NCI-H1417 (cell line): ENCODE measurements around the gene TMTC2.
"Not testable (repeated sequence)": the region's sequence is repeated elsewhere in the genome, so short reads cannot be mapped to it uniquely, and the experiment has no call there.

ENCODE experiments used
- DNase-seq, 3 experiments: peaks; one replicate each; lab custom pipeline; 2025; lab: John Stamatoyannopoulos, UW

Gene TMTC2

DNA sequence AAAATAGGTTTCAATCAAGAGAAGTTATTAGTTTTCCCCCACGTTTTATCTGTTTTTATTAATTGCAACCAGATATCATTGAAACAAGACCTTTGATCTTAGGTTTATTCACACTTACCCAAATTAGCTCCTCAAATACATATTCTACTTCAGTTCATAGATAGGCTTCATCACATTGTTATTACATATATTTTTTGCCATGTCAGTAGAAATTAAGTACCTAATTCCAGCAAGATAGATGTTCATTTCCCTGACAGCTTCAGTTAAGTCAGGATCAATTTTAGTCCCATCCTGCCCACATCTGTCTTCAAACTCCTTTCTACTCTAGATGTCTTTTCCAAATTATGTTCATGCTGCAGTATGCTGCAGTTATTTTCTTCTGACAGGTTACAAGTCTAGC is 388.8 kb downstream of the TMTC2 start:
- DNase-seq, result no peak

- DNase-seq, result no peak
Measured at GRCh38 chr12:83077041-83077440, 390.3 kb downstream of the TMTC2 start.

DNA sequence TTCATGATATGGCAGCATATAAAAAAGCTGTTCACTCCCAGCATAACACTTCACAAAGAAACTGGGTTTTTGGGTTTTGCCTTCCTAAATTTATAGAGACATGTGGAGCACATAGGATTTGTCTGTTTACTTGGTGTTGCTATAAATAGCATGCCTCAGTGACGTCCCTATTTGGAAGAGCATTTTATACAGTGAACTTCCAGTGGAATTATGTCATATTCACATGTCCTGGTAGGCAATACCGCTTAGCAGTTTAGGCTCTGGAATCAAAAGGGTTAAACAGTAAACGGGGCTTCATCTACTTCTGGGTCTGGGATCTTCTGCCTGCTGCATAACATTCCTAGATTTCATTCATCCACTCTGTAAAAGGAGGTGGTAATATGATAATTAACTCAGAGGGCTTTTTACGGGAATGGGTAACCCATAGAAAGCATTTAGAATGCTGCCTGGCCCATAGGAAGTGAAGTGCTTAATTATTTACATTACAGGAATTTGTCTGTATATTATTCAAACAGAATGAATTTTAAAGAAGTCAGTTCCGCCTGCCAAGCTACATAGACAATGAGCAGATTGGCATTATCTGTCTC is 396.1 kb downstream of the TMTC2 start:
- no peak for DNase-seq

DNA sequence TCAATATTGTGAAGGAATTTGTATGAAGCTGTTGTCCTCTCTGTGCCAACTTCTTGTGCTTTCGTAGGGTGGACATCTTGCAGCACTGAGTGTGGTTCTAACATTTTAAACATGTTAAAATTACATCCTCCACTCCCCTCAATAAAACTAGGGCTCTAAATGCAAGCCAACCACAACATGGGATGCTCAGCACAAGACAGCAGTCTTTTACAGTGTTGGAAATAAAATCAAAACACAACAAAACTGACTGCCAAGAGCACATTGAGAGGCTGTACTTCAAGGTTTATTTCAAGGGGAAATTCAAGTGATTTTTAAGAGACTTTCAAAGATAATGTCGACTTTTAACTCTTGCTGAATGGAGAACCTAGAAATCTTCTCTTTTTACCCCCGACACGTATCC is 396.9 kb downstream of the TMTC2 start:
- DNase-seq, result no peak

GRCh38 chr12:83084516-83085234 is 398.0 kb downstream of the TMTC2 start:
- DNase-seq, result no peak

DNA sequence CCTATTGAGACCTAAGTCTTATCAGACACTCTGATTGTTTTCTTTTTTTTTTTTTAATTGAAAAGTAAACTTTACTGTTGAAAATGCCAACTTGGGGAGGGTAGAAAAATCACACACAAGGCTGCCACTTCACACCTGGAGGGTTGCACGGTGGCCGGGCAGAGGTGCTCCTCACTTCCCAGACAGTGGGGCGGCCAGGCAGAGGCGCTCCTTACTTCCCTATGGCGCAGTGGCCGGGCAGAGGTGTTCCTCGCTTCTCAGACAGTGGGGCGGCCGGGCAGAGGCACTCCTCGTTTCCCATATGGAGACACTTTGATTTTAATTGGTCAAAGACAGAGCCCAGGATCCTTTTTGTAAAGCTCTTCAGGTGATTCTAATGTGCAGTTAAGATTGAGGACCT is 399.3 kb downstream of the TMTC2 start:
- no peak for DNase-seq

DNA sequence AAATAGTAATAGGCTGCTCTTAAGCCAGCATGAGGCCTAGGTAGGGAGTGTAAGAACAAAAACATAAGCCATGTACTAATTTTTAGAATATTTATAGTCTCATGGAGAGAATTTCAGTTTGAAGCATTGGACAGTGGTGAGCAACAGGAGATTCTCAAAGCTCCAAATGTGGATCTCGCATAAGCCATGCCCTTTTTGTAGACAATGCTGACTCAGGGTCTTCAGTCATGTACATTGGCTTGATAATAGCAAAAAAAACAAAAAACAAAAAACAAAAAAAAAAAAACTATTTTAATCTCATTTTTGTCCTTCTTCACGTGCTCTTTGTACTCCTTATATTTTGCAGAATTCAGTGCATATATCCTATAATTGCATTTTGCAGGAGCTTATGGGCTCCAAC is 402.9 kb downstream of the TMTC2 start:
- no peak for DNase-seq

- DNase-seq, result peak in 1 of 3 experiments; percentile 48
Measured at GRCh38 chr12:83092129-83092528, 405.4 kb downstream of the TMTC2 start.

- peak in 1 of 3 experiments; percentile 40 for DNase-seq
Measured at GRCh38 chr12:83092606-83093005, 405.9 kb downstream of the TMTC2 start.

DNA sequence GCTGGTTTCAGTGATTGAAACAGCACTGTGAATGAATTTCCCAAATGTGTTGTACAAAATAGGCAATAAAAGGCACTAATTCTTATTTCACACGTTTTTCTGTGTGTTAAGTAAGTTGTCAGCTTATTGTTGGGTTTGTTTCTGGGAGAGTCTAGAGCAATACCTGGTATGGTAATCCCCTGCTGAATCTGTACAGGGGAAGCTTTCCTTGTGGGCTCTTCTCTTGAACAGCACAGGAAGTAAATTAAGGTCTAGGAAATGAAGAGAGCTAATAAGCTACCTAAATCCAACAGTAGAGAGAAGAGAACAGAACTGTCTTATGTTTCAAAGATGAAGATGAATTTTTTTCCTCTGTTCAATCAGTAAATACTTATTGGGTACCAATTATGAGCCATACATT is 406.7 kb downstream of the TMTC2 start:
- DNase-seq, result no peak

DNA sequence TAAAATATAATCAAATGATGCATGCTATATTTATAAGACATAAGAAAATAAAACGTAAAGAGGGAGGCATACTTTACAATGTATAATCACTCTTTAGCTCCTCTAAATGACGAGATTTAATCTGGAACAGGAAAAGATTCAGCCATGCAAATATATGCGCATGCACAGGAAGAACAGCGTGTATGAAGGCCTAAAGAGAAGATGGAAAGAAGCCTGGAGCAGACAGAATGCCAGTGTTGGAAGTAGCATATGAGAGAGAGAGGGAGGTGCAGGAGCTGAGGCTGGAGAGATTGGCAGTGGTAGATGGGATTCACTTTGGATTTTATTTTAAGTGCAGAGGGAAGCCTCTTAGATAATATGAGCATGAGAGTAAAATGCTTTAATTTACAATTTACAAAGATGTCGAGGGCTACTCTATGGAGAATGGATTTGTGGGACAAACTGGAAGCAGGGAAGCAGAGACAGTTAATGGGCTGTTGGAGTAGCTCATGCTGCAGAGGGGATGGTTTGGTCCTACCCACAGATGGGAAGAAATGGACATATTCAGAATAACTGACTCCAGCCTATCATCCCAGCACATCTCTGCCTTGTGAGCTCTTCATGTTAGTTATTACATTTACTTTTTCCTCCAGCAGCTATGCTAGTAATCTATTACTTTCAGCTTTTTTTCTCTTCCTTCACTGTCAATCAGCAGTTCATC is 411.1 kb downstream of the TMTC2 start:
- DNase-seq, result no peak

DNA sequence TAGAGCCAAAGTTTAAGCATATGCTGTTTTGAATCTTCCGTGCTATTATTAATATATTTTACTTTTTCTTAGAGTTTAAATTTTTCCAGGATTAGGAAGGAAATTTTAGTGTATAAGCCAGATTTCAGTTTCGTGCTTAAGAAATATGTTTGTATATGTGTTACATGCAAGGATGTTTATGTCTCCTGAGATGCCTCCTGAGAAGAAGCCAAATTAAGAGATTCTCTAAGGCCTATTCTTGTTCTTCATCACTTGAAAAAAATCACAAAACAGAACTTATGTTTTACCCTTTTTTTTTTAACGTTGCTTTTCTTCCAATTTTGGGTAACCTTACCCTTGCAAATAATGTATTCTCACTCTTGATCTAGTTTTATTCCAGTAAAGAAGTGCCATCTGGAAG is 412.7 kb downstream of the TMTC2 start:
- DNase-seq, result no peak

- DNase-seq, result no peak
Measured at GRCh38 chr12:83102499-83102898, 415.8 kb downstream of the TMTC2 start.

- DNase-seq, result peak in 1 of 3 experiments; percentile 23
Measured at GRCh38 chr12:83106873-83107272, 420.2 kb downstream of the TMTC2 start.

- DNase-seq, result no peak
Measured at GRCh38 chr12:83110424-83110823, 423.7 kb downstream of the TMTC2 start.

DNA sequence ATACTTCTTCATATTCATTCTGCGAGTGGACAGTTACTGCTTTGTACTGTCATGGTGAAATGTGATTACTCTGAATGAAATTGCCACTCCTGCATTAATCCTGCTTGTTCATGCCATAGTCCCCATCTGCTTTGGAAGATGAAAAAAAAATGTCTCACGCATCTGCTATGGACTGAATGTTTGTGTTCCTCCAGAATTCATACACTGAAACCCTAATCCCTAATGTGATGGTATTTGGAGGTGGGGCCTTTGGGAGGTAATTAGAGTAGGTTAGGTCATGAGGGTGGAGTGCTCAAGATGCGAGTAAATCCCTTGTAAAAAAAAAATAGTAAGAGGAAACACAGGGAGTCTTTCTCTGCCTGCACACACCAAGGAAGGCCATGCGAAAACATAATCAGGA is 427.2 kb downstream of the TMTC2 start:
- no peak for DNase-seq

GRCh38 chr12:83114966-83115365 is 428.3 kb downstream of the TMTC2 start:
- DNase-seq, result no peak

- DNase-seq, result not testable (repeated sequence)
Measured at GRCh38 chr12:83117926-83118325, 431.2 kb downstream of the TMTC2 start.

- no peak for DNase-seq
Measured at GRCh38 chr12:83121897-83122622, 435.4 kb downstream of the TMTC2 start.

DNA sequence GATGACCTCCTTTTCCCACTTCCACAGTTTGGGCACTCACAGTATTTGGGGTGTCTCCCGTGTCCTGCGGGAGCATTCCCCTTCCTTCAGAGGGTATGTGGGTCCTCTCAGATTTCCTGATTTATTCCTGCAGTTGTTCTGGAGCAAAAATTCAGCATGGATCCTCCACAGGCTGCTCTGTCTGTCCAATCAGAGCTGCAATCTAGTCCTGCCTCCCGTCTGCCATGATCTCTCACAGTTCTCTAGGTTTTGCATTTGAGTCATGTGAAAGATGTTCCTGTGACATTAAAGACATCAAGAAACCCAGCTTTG is 435.9 kb downstream of the TMTC2 start:
- no peak for DNase-seq

DNA sequence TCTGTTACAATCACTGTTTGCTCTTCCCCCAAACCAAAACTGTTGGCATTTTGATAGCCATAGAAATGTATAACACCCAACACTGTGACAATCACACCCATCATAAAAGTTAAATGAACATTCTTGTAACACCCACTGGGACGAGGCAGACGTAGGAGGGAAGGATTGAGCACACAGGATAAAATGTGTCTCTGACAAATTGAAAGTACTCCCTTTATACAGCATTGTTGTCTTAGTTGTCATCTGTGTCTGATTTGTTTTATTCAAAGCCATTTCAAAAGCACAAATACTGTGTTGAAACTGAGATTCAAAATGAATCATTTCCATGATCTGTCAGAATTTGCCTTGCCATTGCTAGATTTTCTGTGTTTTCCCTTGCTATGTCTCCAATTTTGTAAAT is 436.3 kb downstream of the TMTC2 start:
- DNase-seq, result no peak

DNA sequence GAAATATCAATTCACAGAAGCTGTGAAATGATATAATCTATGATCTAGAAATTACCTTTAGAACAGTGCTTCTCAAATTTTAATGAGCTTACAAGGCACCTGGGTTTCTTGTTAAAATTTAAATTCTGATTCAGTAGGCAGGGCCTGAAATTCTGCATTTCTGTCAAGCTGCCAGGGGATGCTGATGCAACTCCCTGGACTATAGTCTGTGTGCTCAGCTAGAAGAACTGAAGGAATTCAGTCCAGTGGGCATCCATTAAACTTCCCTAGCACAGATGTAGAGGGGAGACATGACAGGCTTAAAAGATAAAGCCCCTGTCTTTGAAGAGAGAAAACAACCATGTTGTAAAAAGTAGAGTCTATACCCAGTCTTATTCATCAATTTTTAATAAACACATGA is 441.8 kb downstream of the TMTC2 start:
- DNase-seq, result no peak

DNA sequence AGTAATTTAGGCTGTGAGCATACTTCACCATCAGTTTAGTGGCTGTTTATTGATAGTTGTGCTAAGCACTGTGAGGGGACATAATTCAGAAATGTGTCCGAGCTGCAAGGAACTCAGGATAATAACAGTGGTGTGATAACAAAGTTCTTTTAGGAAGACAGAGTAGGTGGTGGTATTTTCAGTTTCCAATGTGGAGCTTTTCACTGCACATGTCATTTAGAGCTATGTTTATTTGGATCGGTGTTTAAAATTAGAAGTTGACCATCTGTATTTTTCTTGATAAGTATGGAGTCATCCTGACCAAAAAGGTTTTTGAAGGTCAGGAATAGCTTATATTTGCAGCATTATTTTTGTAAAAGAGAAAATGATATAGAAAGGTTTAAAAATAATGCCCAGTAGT is 443.5 kb downstream of the TMTC2 start:
- no peak for DNase-seq
